SJCRH30 (cell line): ENCODE data around the gene ORM1. TPM values are rescaled to one million over a fixed set of nuclear protein-coding genes. Genes with fewer than 3 reads are reported as not detected.
A peak's percentile ranks its signal among the peaks of the same experiment; 100 is the strongest.
"Not testable (repeated sequence)": the region's sequence is repeated elsewhere in the genome, so short reads cannot be mapped to it uniquely, and the experiment has no call there.

ENCODE experiments used
- DNase-seq, 2 experiments: peaks; one replicate each; pipeline ENCODE4 v3.0.0-alpha.2; 2015 to 2020
- H3K27ac ChIP-seq: fragments of 250-450 bp; sonication (Bioruptor Pico); 2 replicates; pipeline ENCODE4 v1.5.1; 2020; ENCODE audit warnings: mild to moderate bottlenecking, moderate library complexity
- H3K27me3 ChIP-seq: fragments of 250-450 bp; sonication (Bioruptor Pico); 2 replicates; pipeline ENCODE4 v1.5.1; 2020; ENCODE audit warnings: mild to moderate bottlenecking, moderate library complexity
- H3K36me3 ChIP-seq: fragments of 250-450 bp; sonication (Bioruptor Pico); 2 replicates; pipeline ENCODE4 v1.5.1; 2020; ENCODE audit warnings: mild to moderate bottlenecking, moderate library complexity
- H3K4me1 ChIP-seq: fragments of 250-450 bp; sonication (Bioruptor Pico); 2 replicates; pipeline ENCODE4 v1.5.1; 2020; ENCODE audit warnings: mild to moderate bottlenecking, moderate library complexity
- H3K4me3 ChIP-seq: fragments of 250-450 bp; sonication (Bioruptor Pico); 2 replicates; pipeline ENCODE4 v1.5.1; 2020; ENCODE audit warnings: mild to moderate bottlenecking, moderate library complexity
- H3K9me3 ChIP-seq: fragments of 250-450 bp; sonication (Bioruptor Pico); replicated peaks from 2 replicates; pipeline ENCODE4 v1.5.1; 2020; ENCODE audit warnings: mild to moderate bottlenecking, moderate library complexity
- total RNA-seq: library from RNA; depleted of rRNA; stranded (reverse); fragments of >200 nt; shearing (Covaris generic); gene quantifications from 2 replicates; pipeline ENCODE4 v1.2.3, GENCODE V29; 2014; rRNA removed

ORM1 gene
- not detected in 2 replicates for total RNA-seq

GRCh38 chr9:114322831-114323531, at the start of gene ORM1:
TSS of gene ORM1 (plus strand) at chr9:114323098. CDS start at chr9:114323134, 36 bp downstream.
- DNase-seq, H3K4me3 ChIP-seq, H3K27ac ChIP-seq, H3K27me3 ChIP-seq, H3K9me3 ChIP-seq, H3K4me1 ChIP-seq, H3K36me3 ChIP-seq: not testable (repeated sequence)

DNA sequence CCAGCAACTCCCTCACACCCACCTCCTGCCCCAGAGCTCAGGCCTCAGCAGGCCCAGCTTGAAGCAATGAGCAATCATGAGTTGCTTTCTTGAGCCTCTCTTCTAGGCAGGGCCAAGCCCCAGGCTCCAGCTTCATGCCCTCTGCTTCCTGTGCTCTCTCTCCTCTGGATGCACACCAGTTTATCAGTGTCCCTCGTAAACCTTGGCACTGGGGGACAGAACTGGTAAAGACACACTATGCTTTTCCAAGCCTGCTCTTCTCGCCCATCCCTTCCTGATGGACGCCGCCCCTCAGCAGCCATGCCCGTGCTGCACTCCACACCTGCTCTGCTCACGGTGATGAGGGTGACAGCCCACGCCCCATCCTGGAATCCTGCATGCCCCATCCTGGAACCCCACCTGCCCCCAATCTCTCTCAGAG, 49.4 kb upstream of the ORM1 start:
- no peak for DNase-seq
- Histone ChIP-seq H3K36me3 (no peaks in the 10 kb centered on the region; the same call in 1 of the 2 replicates), H3K27ac (no peak overlapping the region), H3K9me3 (no peaks in the 10 kb centered on the region), H3K4me1 (peaks cover 17% of the 10 kb centered on the region), H3K4me3 (no peak overlapping the region), H3K27me3 (no peaks in the 10 kb centered on the region)

DNA sequence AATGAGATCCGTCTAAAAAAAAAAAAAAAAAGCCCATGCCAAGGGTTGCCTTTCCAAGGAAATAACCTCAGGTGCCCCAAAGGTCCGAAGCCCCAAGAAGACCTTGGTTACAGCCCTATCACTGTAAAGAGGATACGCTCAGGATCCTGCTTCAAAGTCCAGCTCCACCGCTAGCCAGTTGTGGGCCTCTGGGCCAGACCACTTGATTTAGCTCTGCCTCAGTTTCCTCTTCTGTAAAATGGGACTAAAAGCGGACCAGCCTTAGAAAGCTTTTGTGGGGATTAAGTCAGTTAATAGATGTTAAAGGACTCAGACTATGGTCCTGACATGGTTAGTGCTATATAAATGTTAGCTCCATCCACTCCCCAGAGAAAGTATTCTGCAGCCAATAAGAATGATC, 48.7 kb upstream of the ORM1 start:
- Histone ChIP-seq H3K9me3 (no peaks in the 10 kb centered on the region), H3K27me3 (no peaks in the 10 kb centered on the region), H3K27ac (no peak overlapping the region), H3K36me3 (no peaks in the 10 kb centered on the region; the same call in 1 of the 2 replicates), H3K4me3 (no peak overlapping the region), H3K4me1 (peaks cover 25% of the 10 kb centered on the region)
- no peak for DNase-seq

- Histone ChIP-seq H3K27ac (no peak overlapping the region), H3K36me3 (no peaks in the 10 kb centered on the region; the same call in 1 of the 2 replicates), H3K4me3 (no peak overlapping the region), H3K27me3 (no peaks in the 10 kb centered on the region), H3K4me1 (peaks cover 26% of the 10 kb centered on the region), H3K9me3 (no peaks in the 10 kb centered on the region)
- no peak for DNase-seq
Observed at GRCh38 chr9:114275246-114276004, 47.5 kb upstream of the ORM1 start.

DNA sequence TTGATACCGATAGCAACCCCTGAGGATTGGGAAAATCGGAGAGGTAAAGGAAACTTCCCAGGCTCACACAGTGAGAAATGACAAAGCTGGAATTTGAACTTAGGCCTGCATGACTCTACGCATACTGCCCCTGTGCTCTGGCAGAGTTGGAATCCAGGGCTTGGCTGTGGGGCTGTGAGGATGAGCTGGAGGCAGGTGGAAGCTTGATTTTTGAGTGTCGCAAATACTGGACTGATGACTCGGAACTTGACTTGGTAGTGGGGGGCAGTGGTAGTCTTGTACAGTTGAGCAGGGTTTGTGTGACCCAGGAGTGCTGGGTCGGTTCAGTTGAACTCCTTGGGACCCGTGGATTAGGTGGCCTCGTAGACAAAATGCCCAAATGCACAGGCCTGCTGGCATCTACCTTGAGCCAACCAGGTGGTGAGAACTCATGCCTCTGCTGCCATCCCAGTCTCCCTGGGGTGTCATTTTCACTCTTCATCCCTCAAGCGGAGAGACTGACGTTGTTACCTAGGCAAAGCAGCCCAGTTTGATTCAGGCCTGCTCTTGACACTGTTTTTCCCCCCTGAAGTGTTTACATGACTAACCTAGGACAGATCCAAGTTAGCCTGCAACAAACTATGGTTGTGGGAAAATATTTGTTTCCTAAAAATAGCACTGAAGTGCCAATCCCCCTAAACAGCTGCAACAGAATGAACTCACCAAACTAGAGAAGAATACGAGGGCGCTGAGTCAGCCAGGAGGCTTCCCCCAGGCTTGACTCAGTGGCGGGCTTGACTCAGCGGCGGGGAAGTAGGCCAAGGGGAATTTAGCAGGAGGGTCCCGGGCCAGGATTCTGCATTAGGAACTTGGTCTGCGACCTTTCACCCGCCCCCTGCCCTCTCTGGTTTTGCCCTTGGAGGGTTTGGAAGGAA, 45.7 kb upstream of the ORM1 start:
- H3K27ac ChIP-seq, result peak overlapping the region; percentile 60
- no peaks in the 10 kb centered on the region for H3K9me3 ChIP-seq
- H3K4me1 ChIP-seq, result peaks cover 39% of the 10 kb centered on the region
- no peak overlapping the region for H3K4me3 ChIP-seq
- H3K27me3 ChIP-seq, result no peaks in the 10 kb centered on the region
- no peaks in the 10 kb centered on the region for H3K36me3 ChIP-seq
- peak; percentile 84 to 86 for DNase-seq

DNA sequence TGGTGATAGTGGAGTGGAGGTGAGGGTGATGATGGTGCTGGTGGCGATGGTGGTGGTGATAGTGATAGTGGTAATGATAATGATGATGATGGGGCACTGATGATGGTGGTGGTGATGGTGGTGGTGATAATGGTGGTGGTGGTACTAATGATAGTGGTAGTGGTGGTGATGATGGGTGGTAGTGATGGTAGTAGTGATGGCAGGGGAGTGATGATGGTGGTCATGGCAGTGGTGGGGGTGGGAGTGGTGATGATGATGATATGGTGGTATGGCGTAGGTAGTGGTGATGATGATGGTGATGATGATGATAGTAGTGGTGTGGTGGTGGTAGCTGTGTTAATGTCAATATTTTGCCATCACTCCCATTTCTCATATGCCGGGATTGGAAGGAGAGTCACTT, 44.5 kb upstream of the ORM1 start:
- H3K27ac ChIP-seq, result no peak overlapping the region; the same call in 1 of the 2 replicates
- no peaks in the 10 kb centered on the region for H3K27me3 ChIP-seq
- no peaks in the 10 kb centered on the region for H3K9me3 ChIP-seq
- no peak for DNase-seq
- no peak overlapping the region for H3K4me3 ChIP-seq
- H3K4me1 ChIP-seq, result peaks cover 43% of the 10 kb centered on the region
- H3K36me3 ChIP-seq, result no peaks in the 10 kb centered on the region

- Histone ChIP-seq H3K4me1 (peaks cover 43% of the 10 kb centered on the region), H3K27ac (peak overlapping the region; percentile 30; the same call in 1 of the 2 replicates), H3K4me3 (no peak overlapping the region), H3K9me3 (no peaks in the 10 kb centered on the region), H3K36me3 (no peaks in the 10 kb centered on the region), H3K27me3 (no peaks in the 10 kb centered on the region)
- peak; percentile 53 to 73 for DNase-seq
Observed at GRCh38 chr9:114278881-114279570, 43.9 kb upstream of the ORM1 start.

DNA sequence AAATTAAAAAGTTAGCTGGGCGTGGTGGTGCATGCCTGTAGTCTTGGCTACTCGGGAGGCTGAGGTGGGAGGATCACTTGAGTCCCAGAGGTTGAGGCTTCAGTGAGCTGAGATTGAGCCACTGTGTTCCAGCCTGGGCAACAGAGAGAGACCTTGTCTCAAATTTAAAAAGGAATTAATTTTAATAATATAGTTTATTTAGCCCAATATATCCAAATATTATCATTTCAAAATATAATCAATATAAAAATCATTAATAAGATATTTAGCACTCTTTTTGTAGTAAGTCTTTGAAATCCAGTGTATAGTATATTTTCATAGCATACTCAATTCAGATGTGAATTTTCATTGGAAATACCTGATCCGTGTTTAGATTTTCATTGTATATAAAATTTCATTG, 43.2 kb upstream of the ORM1 start:
- Histone ChIP-seq H3K4me3 (no peak overlapping the region), H3K4me1 (peaks cover 43% of the 10 kb centered on the region), H3K27me3 (no peaks in the 10 kb centered on the region), H3K27ac (no peak overlapping the region), H3K36me3 (peaks cover 5% of the 10 kb centered on the region; the same call in 1 of the 2 replicates), H3K9me3 (no peaks in the 10 kb centered on the region)
- DNase-seq, result no peak

DNA sequence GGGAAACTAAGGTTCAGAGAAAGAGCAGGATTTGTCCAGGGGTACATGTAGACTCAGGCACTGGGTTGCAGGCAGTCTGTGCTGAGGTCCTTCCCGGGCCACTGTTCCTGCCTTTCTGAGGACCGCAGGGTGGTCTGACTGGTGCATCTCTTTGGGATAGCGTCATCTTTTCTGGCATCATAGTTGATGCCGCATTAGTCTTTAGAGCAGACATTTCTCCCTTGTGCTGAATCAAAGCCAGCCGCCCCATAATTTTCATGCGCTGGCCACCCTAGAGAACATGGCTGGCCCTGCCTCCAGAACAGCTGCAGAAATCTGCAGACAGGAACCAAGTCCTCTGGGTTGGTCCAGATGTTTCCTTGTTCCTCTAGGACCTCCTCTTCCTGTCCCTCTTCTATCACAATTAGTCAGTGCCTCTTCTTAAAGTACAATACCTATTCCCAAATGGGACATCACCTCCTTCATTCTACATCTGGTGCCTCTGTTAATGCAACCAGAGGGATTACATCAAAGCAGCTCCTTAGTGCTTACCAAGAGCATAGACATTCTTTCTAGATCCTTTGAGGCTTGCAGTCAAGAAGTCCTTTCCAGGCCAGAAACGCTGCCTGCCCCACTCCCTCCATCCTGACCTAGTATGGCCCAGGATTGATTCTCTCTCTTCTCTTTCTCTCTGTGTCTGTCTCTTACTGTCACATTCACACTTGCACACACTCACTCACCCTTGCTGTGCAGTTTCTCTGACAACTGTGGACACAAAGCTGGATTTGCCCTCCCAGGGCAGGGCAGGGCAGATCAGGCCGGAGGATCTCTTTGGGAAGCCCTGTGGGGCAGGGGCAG, 42.0 kb upstream of the ORM1 start:
- Histone ChIP-seq H3K27me3 (no peaks in the 10 kb centered on the region), H3K4me3 (no peak overlapping the region), H3K9me3 (no peaks in the 10 kb centered on the region), H3K36me3 (peaks cover 6% of the 10 kb centered on the region; the same call in 1 of the 2 replicates), H3K27ac (no peak overlapping the region), H3K4me1 (peaks cover 43% of the 10 kb centered on the region)
- no peak for DNase-seq

DNA sequence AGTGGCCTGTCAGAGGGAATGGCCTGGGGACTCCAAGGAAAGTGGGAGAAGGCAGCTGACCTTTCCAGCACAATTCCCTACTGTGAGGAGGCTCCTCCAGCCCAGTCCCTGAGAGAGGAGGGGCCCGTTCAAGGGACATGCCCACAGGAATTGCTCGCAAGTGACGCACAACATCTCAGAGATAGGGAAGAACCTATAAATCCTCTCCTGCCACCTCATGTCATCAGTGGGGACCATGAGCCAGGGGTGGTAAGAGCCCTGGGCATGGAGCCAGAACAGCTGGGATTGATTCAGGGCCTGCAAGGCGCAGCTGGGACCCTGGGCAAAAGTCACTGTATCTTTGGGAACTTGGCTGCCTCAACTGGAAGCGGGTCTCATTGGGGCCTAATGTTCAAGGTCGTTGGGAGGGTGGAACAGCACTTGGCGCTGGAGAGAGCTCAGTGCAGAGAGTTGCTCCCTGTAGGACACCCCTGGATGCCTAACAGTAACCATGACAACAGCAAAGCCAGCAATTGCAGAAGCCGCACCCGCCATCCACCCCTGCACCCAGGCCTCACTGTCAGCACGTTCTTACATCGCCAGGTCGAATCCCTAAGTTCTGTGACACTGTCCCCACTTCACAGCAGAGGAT, 41.3 kb upstream of the ORM1 start:
- Histone ChIP-seq H3K27ac (no peak overlapping the region), H3K9me3 (no peaks in the 10 kb centered on the region), H3K4me3 (no peak overlapping the region), H3K4me1 (peaks cover 40% of the 10 kb centered on the region), H3K27me3 (no peaks in the 10 kb centered on the region), H3K36me3 (peaks cover 6% of the 10 kb centered on the region; the same call in 1 of the 2 replicates)
- DNase-seq, result peak; percentile 74 to 77

DNA sequence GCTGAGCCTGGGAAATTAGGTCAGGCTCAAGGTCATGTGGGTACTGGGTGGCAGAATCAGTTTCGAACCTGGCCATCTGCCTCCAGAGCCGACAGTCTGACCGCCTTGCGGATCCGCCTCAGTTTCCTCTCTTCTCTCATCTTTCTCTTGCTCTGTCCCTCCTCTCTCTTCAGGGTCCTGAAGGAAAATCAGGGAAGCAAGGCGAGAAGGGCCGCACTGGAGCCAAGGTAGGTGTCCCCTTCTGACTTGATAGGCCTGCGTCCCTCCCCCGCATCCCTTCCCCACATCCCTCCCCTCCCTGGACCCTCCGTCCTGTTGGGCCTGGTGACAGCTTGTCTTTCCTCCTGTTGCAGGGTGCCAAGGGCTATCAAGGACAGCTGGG, 40.8 kb upstream of the ORM1 start:
- no peak for DNase-seq
- H3K9me3 ChIP-seq, result no peaks in the 10 kb centered on the region
- H3K4me1 ChIP-seq, result peaks cover 35% of the 10 kb centered on the region
- H3K4me3 ChIP-seq, result no peak overlapping the region
- no peak overlapping the region for H3K27ac ChIP-seq
- peaks cover 6% of the 10 kb centered on the region; the same call in 1 of the 2 replicates for H3K36me3 ChIP-seq
- H3K27me3 ChIP-seq, result no peaks in the 10 kb centered on the region

DNA sequence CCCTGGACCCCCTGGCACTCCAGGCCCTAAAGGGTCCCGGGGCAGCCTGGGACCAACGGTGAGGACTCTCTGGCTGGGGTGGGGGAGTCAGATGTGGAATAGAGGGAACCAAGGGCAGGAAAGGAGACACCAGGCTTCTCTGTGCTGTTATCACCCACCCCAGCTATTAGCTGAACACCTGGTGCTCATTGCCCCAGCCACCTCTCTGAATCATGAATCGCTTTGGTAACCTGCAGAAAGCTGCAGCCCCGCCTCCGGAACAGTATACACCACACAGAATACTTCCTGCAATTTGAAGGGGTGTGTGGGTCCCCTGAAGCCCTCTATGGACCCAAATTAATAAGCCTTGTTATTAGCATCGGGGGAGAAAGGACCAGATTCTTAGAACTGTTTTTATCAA, 40.4 kb upstream of the ORM1 start:
- DNase-seq, result no peak
- Histone ChIP-seq H3K9me3 (no peaks in the 10 kb centered on the region), H3K4me3 (no peak overlapping the region), H3K36me3 (peaks cover 6% of the 10 kb centered on the region; the same call in 1 of the 2 replicates), H3K27me3 (no peaks in the 10 kb centered on the region), H3K4me1 (peaks cover 34% of the 10 kb centered on the region), H3K27ac (no peak overlapping the region)

- Histone ChIP-seq H3K27me3 (no peaks in the 10 kb centered on the region), H3K4me3 (no peak overlapping the region), H3K9me3 (no peaks in the 10 kb centered on the region), H3K36me3 (peaks cover 6% of the 10 kb centered on the region; the same call in 1 of the 2 replicates), H3K4me1 (peaks cover 34% of the 10 kb centered on the region), H3K27ac (no peak overlapping the region)
- peak; percentile 63 to 69 for DNase-seq
Observed at GRCh38 chr9:114282926-114283325, 40.0 kb upstream of the ORM1 start.
